Progenitor cell of endocrine pancreas (in vitro differentiated cells): ENCODE data around the gene TPST2. TPM values are rescaled to one million over a fixed set of nuclear protein-coding genes. Genes with fewer than 3 reads are reported as not detected.

Experiments used
- DNase-seq: peaks from one replicate; pipeline ENCODE4 v3.0.0; 2021; ENCODE audit warnings: low spot score; ENCODE audit not compliant: unreplicated experiment
- H3K27ac Mint-ChIP-seq: 2 replicates; pipeline ENCODE4 v1.8.0; 2021; ENCODE audit warnings: mild to moderate bottlenecking, moderate library complexity, mixed read lengths
- H3K27me3 Mint-ChIP-seq: 2 replicates; pipeline ENCODE4 v1.8.0; 2021; ENCODE audit warnings: mixed read lengths
- H3K36me3 Mint-ChIP-seq: 2 replicates; pipeline ENCODE4 v1.8.0; 2022; ENCODE audit warnings: mixed read lengths; ENCODE audit not compliant: insufficient read depth
- H3K4me1 Mint-ChIP-seq: 2 replicates; pipeline ENCODE4 v1.8.0; 2021; ENCODE audit warnings: low read depth, mixed read lengths
- H3K4me3 Mint-ChIP-seq: 2 replicates; pipeline ENCODE4 v1.8.0; 2021; ENCODE audit warnings: low read depth, mild to moderate bottlenecking, moderate library complexity, mixed read lengths
- H3K9me3 Mint-ChIP-seq: 2 replicates; pipeline ENCODE4 v1.8.0; 2021; ENCODE audit warnings: low read depth, mixed read lengths
- total RNA-seq: library from RNA; stranded (reverse); gene quantifications from 2 replicates; pipeline ENCODE4 v1.2.1, GENCODE V29; 2021
- TF ChIP-seq, protein P1 (sequence below): fragments of 200-600 bp; sonication (generic); IDR thresholded peaks from one replicate; pipeline ENCODE4 v1.5.0; 2021; ENCODE audit warnings: antibody characterized with exemption, mild to moderate bottlenecking; ENCODE audit not compliant: unreplicated experiment

TPST2 gene
- total RNA-seq, 1 donor from 2014 or later: 19.1 TPM

DNA sequence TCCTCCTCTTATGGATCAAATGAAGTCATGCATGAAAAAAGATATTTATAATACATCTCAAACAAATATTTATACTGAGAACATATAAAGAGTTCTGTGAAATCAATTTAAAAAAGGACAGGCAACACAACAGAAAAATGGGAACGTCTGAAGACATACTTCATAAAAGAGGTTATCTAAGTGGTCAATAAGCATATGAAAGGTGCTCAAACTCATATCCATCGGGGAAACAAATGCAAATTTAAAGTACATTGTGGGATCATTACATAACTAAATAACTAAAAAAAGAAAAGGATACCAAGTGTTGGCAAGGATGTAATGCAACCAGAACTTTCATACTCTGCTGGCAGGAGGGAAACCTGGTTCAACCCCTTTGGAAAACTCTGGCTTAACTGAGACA lies 22.3 kb downstream of the TPST2 start:
- TF ChIP-seq, protein P1, sequence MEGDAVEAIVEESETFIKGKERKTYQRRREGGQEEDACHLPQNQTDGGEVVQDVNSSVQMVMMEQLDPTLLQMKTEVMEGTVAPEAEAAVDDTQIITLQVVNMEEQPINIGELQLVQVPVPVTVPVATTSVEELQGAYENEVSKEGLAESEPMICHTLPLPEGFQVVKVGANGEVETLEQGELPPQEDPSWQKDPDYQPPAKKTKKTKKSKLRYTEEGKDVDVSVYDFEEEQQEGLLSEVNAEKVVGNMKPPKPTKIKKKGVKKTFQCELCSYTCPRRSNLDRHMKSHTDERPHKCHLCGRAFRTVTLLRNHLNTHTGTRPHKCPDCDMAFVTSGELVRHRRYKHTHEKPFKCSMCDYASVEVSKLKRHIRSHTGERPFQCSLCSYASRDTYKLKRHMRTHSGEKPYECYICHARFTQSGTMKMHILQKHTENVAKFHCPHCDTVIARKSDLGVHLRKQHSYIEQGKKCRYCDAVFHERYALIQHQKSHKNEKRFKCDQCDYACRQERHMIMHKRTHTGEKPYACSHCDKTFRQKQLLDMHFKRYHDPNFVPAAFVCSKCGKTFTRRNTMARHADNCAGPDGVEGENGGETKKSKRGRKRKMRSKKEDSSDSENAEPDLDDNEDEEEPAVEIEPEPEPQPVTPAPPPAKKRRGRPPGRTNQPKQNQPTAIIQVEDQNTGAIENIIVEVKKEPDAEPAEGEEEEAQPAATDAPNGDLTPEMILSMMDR: no peak
- no peaks in the 10 kb centered on the region for H3K9me3 Mint-ChIP-seq
- H3K27me3 Mint-ChIP-seq: no peaks in the 10 kb centered on the region
- no peak for DNase-seq
- H3K27ac Mint-ChIP-seq: no peak overlapping the region
- no peak overlapping the region for H3K4me3 Mint-ChIP-seq
- no peaks in the 10 kb centered on the region for H3K36me3 Mint-ChIP-seq
- H3K4me1 Mint-ChIP-seq: peaks cover 13% of the 10 kb centered on the region

DNA sequence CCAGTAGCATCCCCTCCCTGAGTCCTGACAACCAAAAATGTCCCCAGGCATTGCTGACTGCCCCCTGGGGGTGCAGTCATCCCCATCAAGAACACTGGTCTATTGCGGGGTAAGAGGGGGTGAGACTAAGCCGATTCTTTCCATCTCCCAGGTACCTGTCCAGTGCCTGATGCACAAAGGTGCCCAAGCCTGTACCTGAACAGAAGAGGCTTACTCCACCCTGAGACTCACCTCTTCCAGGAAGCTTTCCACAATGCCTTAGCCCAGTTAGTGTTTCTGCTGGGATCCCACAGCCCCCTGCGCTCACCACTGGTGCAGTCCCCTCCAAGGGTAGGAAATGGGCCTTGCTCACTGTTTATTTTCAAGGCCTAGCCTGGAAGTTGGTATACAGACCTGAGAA lies 22.9 kb downstream of the TPST2 start:
- TF ChIP-seq, protein P1: no peak
- no peaks in the 10 kb centered on the region for H3K36me3 Mint-ChIP-seq
- peaks cover 13% of the 10 kb centered on the region for H3K4me1 Mint-ChIP-seq
- no peaks in the 10 kb centered on the region for H3K27me3 Mint-ChIP-seq
- H3K9me3 Mint-ChIP-seq: no peaks in the 10 kb centered on the region
- no peak for DNase-seq
- H3K27ac Mint-ChIP-seq: no peak overlapping the region
- H3K4me3 Mint-ChIP-seq: no peak overlapping the region

DNA sequence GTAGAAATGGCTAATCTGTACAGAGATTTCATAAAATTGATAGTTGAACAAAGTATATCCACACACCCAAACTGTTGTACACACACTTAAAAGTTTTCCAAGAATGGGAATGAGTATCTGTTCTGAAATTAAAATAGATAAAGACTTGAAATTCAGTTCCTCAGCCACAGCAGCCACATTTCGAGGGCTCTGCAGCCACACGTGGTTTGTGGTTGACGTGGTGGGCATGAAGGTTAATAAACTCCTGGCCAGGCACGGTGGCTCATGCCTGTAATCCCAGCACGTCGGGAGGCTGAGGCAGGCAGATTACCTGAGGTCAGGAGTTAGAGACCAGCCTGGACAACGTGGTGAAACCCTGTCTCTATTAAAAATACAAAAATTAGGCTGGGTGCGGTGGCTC lies 24.0 kb downstream of the TPST2 start:
- Mint-ChIP-seq H3K4me1 (peaks cover 11% of the 10 kb centered on the region), H3K36me3 (no peaks in the 10 kb centered on the region), H3K4me3 (no peak overlapping the region), H3K9me3 (no peaks in the 10 kb centered on the region), H3K27me3 (no peaks in the 10 kb centered on the region), H3K27ac (no peak overlapping the region)
- TF ChIP-seq, protein P1: no peak
- no peak for DNase-seq

DNA sequence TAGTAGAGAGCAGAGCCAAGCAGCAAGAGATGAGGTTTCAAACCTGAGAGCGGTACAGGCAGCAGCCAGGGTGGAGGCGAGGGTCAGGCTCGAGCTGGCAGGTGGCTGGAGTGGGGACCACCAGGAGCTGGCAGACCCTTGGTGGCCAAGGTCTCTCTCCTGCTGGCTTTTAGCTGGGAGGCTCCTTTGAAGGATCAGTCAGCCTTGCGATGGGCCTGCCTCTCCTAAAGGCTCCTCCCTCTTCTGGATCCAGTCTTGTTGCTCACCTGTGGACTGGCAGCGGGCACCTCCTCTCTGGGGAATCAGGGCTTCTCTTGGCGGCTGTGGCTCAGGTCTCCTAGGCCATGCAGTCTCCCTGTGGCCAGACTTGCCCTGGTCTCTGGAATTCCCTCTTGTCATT lies 24.8 kb downstream of the TPST2 start:
- Mint-ChIP-seq H3K4me1 (peaks cover 11% of the 10 kb centered on the region), H3K27ac (no peak overlapping the region), H3K9me3 (no peaks in the 10 kb centered on the region), H3K4me3 (no peak overlapping the region), H3K27me3 (no peaks in the 10 kb centered on the region), H3K36me3 (no peaks in the 10 kb centered on the region)
- no peak for DNase-seq
- TF ChIP-seq, protein P1: no peak

- no peak for DNase-seq
- Mint-ChIP-seq H3K27me3 (no peaks in the 10 kb centered on the region), H3K36me3 (no peaks in the 10 kb centered on the region), H3K9me3 (no peaks in the 10 kb centered on the region), H3K4me3 (no peak overlapping the region), H3K4me1 (peaks cover 11% of the 10 kb centered on the region), H3K27ac (no peak overlapping the region)
- TF ChIP-seq, protein P1: no peak
Measured at GRCh38 chr22:26564672-26565071, 25.3 kb downstream of the TPST2 start.
